AG04449 (cell line): ENCODE results near the gene P2RX3.
"Not testable (repeated sequence)": the region's sequence is repeated elsewhere in the genome, so short reads cannot be mapped to it uniquely, and the experiment has no call there.

Source experiments
- CTCF ChIA-PET: fragments of 350-600 bp; formaldehyde crosslinking; extraction: SDS; loops from one replicate; lab custom pipeline; 2021; ENCODE audit warnings: antibody characterized with exemption; lab: Yijun Ruan, JAX
- POLR2A ChIA-PET: fragments of 400-600, 350-600 bp; formaldehyde crosslinking; extraction: SDS; loops from one replicate; lab custom pipeline; 2020; ENCODE audit warnings: antibody characterized with exemption, inconsistent platforms; lab: Yijun Ruan, JAX
- DNase-seq: peaks from one replicate; pipeline ENCODE4 v3.0.0-alpha.2; 2010; ENCODE audit warnings: low read depth, low spot score
- H3K4me3 ChIP-seq: 2 replicates; pipeline ENCODE4 v1.5.1; 2011; ENCODE audit warnings: low read depth, mild to moderate bottlenecking, control low read depth, low read length
- TF ChIP-seq, protein P1 (sequence below): IDR thresholded peaks from one replicate; pipeline ENCODE4 v1.5.1; 2011; ENCODE audit warnings: mild to moderate bottlenecking, moderate library complexity, low read length, control low read depth, inconsistent platforms; ENCODE audit not compliant: insufficient read depth; ENCODE audit errors: missing control alignments

Gene P2RX3

DNA sequence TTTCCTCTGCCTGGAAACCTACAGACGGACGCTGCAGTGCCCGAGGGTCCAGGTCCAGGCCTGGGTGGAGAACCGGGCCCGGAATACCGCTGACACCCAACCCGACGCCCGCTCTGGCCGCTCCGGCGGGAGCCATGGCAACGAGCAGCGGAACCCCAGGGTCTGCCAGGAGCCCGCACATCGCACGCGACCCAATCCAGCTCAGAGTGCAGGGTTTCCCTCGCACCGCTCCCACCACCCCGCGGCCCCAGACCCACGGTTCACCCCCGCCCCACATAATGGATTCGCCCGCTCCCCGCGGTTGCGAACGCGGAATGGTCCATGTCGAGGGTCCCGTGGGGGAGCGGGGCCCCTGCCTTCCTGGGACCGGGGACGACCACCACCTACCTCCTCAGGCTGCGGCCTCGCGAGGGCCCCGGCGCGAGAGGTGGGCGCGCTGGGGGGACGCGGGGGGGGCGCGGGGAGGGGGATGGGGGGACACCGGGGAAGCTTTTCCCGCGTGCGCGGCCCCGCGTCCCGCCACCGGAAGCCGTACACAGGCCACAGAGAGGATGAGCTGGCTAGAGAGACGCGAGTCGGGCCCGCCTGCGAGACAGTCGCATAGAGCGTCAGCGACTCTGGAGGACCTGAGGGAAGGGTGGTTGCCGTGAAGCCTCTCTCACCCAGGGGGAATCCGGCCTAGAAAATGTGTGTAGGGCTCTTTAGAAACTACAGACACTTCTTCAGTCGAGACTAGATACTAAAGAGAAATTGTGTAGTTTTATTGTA, 2.6 kb upstream of the P2RX3 start, which contains the start of gene SSRP1:
TSS of gene SSRP1 (minus strand) at position 550 of the 768 bp plus-strand sequence. CDS start 771 bp downstream, outside the sequence.
- DNase-seq: no peak
- TF ChIP-seq, protein P1, sequence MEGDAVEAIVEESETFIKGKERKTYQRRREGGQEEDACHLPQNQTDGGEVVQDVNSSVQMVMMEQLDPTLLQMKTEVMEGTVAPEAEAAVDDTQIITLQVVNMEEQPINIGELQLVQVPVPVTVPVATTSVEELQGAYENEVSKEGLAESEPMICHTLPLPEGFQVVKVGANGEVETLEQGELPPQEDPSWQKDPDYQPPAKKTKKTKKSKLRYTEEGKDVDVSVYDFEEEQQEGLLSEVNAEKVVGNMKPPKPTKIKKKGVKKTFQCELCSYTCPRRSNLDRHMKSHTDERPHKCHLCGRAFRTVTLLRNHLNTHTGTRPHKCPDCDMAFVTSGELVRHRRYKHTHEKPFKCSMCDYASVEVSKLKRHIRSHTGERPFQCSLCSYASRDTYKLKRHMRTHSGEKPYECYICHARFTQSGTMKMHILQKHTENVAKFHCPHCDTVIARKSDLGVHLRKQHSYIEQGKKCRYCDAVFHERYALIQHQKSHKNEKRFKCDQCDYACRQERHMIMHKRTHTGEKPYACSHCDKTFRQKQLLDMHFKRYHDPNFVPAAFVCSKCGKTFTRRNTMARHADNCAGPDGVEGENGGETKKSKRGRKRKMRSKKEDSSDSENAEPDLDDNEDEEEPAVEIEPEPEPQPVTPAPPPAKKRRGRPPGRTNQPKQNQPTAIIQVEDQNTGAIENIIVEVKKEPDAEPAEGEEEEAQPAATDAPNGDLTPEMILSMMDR: no peak
- ChIA-PET CTCF (interaction anchor here (0.8 to 3.8 kb wide), 5 partner anchors 10 to 495 kb away, joined by 3 to 15 read pairs (median 4); partner anchors contain the start of gene TNKS1BP1), POLR2A (interaction anchor here (1.0 to 2.3 kb wide), 4 partner anchors 10 to 41 kb away, joined by 3 to 20 read pairs (median 3); partner anchors contain the start of gene TNKS1BP1)
- H3K4me3 ChIP-seq: peak within 1 kb of the TSS; percentile 78

DNA sequence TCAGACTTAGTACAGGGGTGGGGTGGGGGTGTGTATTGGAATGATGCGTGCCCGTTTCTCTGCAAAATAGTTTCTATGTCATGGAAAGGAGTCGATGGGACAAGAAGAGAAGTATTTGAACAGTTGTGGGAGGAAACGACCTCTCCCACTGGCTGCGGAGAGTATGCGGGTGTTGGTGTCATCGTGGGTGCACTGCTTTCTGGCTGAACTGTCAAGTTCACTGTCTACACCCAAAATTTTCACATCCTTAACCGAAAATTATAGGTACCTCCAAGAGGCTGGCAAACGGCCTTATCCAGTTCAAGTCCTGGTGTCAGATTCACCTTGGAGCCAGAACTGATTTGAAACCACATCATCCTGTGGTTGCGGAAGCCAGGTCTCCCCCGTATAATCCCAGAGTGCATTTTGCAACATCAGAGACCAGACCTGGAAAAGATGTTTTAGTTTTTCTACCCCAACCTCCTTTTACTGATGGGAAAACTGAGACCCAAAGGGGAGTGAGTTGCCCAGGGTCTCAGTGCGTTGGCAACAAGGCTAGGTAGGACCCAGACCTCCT, 2.0 kb upstream of the P2RX3 start:
- CTCF ChIA-PET: interaction anchor here (2.1 to 4.7 kb wide), 3 partner anchors 11 to 191 kb away, joined by 7 to 35 read pairs (median 15); no protein-coding TSS in a partner anchor
- TF ChIP-seq, protein P1: no peak
- DNase-seq: no peak
- POLR2A ChIA-PET: interaction anchor here (1.0 to 2.3 kb wide), 4 partner anchors 11 to 42 kb away, joined by 3 to 20 read pairs (median 3); partner anchors contain the start of gene TNKS1BP1
- H3K4me3 ChIP-seq: peak overlapping the region; percentile 78

DNA sequence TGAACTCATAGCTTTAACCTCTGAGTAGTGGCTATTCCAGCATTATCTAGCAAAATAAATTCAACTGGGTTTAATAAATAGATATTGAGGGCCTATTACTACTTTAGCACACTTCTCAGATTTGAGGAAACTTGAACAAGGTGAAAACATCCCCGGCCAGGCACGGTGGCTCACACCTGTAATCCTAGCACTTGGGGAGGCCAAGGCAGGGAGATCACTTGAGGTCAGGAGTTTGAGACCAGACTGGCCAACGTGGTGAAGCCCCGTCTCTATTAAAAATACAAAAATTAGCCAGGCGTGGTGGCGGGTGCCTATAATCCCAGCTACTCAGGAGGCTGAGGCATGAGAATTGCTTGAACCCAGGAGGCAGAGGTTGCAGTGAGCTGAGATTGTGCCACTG, 1.3 kb upstream of the P2RX3 start:
- DNase-seq, POLR2A ChIA-PET, H3K4me3 ChIP-seq: not testable (repeated sequence)
- CTCF ChIA-PET: interaction anchor here (2.1 to 4.7 kb wide), 3 partner anchors 11 to 190 kb away, joined by 7 to 35 read pairs (median 15); no protein-coding TSS in a partner anchor

DNA sequence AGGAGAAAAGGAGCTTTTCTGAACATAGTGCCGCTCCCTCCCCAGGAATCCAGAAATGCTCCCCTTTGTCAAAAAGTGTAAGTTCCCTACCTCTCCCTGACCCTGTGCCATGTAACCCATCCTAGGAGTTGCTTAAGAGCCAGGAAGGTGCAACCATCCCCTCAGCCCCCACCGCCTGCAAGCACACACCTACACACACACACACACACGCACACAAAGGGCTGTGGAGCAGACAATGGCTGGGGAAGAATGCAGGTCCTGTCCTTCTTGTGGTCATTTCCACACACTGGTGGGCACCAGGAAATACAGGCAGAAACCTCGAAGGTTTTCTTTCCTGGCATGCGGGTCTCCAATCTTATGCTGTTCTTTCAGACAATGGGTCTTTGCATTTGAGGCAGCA, 1.2 kb downstream of the P2RX3 start:
- ChIA-PET POLR2A (no interaction called here), CTCF (interaction anchor here (0.9 to 4.7 kb wide), 8 partner anchors 8 to 497 kb away, joined by 3 to 35 read pairs (median 4); no protein-coding TSS in a partner anchor)
- no peak overlapping the region for H3K4me3 ChIP-seq
- no peak for DNase-seq
- TF ChIP-seq, protein P1: no peak

DNA sequence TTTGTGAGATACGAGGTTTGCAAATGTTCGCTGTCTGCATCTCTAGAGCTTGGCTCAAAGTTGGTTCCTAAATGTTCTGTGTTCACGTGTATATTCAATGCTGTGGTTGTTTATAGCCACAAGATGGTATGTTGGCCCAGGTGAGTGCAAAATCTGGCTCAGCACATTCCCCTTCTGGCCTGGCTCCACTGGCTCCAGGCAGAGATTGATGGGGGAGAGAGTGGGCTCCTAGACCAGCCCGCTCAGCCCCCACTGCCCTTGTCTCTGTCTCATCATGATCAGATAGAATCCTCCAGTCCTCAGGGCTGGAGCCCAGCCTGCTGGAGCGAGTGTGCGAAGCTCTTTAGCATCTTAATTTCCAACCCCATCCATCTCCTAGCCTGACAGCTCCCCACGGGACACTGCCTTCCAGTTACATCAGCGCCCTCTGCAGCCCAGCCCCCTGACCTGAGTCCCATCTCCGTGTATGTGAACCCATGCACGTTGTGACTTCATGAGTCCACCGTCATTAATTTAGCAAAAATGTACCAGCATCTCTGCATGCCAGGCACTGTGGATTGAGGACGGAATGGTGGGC, 2.0 kb downstream of the P2RX3 start:
- ChIA-PET CTCF (interaction anchor here (0.7 to 4.7 kb wide), 11 partner anchors 7 to 498 kb away, joined by 3 to 35 read pairs (median 3); no protein-coding TSS in a partner anchor), POLR2A (no interaction called here)
- TF ChIP-seq, protein P1: peak; percentile 13
- H3K4me3 ChIP-seq: no peak overlapping the region
- no peak for DNase-seq

DNA sequence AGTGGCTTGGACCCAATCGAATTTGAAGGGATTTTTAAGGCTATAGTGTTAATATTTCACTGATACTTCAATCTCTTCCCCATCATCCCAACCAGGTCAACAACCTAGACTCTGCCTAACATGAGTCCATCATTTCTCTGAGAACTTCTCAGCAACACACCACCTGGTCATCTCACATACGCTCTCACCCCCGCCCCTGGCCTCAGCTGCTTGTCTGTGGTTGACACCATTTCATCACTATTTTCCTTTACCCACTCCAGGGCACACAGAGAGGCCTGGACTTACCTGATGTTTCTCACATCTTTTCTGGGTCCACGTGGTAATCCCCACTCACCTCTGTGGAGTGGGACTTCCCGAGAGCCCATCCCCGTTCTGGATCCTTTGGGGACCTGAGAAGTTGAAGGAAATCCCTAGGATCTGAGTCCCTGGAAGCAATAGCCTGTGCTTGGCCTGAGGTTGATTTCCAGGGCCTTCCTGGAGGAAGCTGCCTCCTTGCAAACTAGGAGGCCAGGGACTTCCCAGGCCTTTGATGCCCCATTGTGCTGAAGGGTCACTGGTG, 3.2 kb downstream of the P2RX3 start:
- ChIA-PET CTCF (interaction anchor here (1.0 to 8.4 kb wide), 4 partner anchors 11 to 303 kb away, joined by 3 to 79 read pairs (median 10); no protein-coding TSS in a partner anchor), POLR2A (no interaction called here)
- DNase-seq: no peak
- TF ChIP-seq, protein P1: no peak
- no peak overlapping the region for H3K4me3 ChIP-seq
